Keratinocyte (primary cell): ENCODE results near the gene SCCPDH. TPM values are rescaled to one million over a fixed set of nuclear protein-coding genes. Genes with fewer than 3 reads are reported as not detected.

Experiments used
- DNase-seq: peaks from one replicate; pipeline ENCODE4 v3.0.0-alpha.2; 2011; ENCODE audit warnings: low read depth, missing footprints, low spot score
- FAIRE-seq: peaks from 2 replicates; lab custom pipeline; 2011; peaks lifted over from hg19 to GRCh38; lab: Jason Lieb, UNC
- H2AFZ ChIP-seq: 2 replicates; pipeline ENCODE4 v1.6.0; 2012; ENCODE audit warnings: low read length, control low read depth, inconsistent platforms; ENCODE audit not compliant: control insufficient read depth
- H3K27ac ChIP-seq: 2 replicates; pipeline ENCODE4 v1.5.1; 2011; ENCODE audit warnings: low read length; ENCODE audit not compliant: control insufficient read depth, insufficient read depth
- H3K27me3 ChIP-seq: 3 replicates; pipeline ENCODE4 v1.6.0; 2011; ENCODE audit warnings: low read length; ENCODE audit not compliant: control insufficient read depth, insufficient read depth; ENCODE audit errors: extremely low read depth
- H3K36me3 ChIP-seq, 2 experiments: 2 replicates in 1 of 2; 3 replicates in 1 of 2; pipeline ENCODE4 v1.5.1; 2011; ENCODE audit warnings: low read length in 2 of 2, mild to moderate bottlenecking in 1 of 2; ENCODE audit not compliant: control insufficient read depth in 2 of 2, insufficient read depth in 2 of 2; ENCODE audit errors: extremely low read depth in 1 of 2
- H3K4me1 ChIP-seq: 3 replicates; pipeline ENCODE4 v1.5.1; 2011; ENCODE audit warnings: low read length; ENCODE audit not compliant: control insufficient read depth, insufficient read depth; ENCODE audit errors: extremely low read depth
- H3K4me2 ChIP-seq: 3 replicates; pipeline ENCODE4 v1.6.0; 2011; ENCODE audit warnings: low read depth, low read length; ENCODE audit not compliant: control insufficient read depth, insufficient read depth; ENCODE audit errors: extremely low read depth
- H3K4me3 ChIP-seq, 3 experiments: fragments of 200-600 bp in 1 of 3; sonication (generic) in 1 of 3; 2 replicates in 2 of 3; 3 replicates in 1 of 3; pipeline ENCODE4 v1.5.1; 2011 to 2016; ENCODE audit warnings: low read length in 3 of 3, mild to moderate bottlenecking in 3 of 3, control low read depth in 2 of 3, inconsistent platforms in 1 of 3, low read depth in 1 of 3, mixed read lengths in 1 of 3, mixed run types in 1 of 3, moderate library complexity in 1 of 3; ENCODE audit not compliant: control insufficient read depth in 2 of 3, insufficient read depth in 2 of 3; ENCODE audit errors: extremely low read depth in 1 of 3
- H3K79me2 ChIP-seq: 2 replicates; pipeline ENCODE4 v1.6.0; 2012; ENCODE audit warnings: low read length; ENCODE audit not compliant: control insufficient read depth, insufficient read depth
- H3K9ac ChIP-seq: 3 replicates; pipeline ENCODE4 v1.6.0; 2011; ENCODE audit warnings: low read length; ENCODE audit not compliant: control insufficient read depth, insufficient read depth; ENCODE audit errors: extremely low read depth
- H3K9me1 ChIP-seq: 3 replicates; pipeline ENCODE4 v1.6.0; 2011; ENCODE audit warnings: low read length; ENCODE audit not compliant: control insufficient read depth, insufficient read depth; ENCODE audit errors: extremely low read depth
- H3K9me3 ChIP-seq: 2 replicates; pipeline ENCODE4 v1.5.1; 2012; ENCODE audit warnings: low read depth, low read length; ENCODE audit not compliant: control insufficient read depth
- H4K20me1 ChIP-seq: 3 replicates; pipeline ENCODE4 v1.6.0; 2011; ENCODE audit warnings: low read length; ENCODE audit not compliant: control insufficient read depth, insufficient read depth; ENCODE audit errors: extremely low read depth
- EZH2 ChIP-seq: IDR thresholded peaks from one replicate; pipeline ENCODE4 v1.6.1; 2012; ENCODE audit warnings: inconsistent platforms, mild to moderate bottlenecking, low read length, moderate library complexity
- dilution Hi-C: fragments of 300-500 bp; cut with MboI; formaldehyde crosslinking; loops from one replicate; pipeline ENCODE4 v1.7.0; 2020; ENCODE audit warnings: low sequenced_read_pairs; ENCODE audit not compliant: extremely low pct_ligation_motif_present
- polyA plus RNA-seq, 5 experiments: library from polyadenylated mRNA; depleted of rRNA in 3 of 5; stranded (reverse) in 3 of 5; stranded (forward) in 1 of 5; unstranded in 1 of 5; fragments of >200 nt; gene quantifications; 1 replicate in 1 of 5; 2 replicates in 3 of 5; 3 replicates in 1 of 5; pipeline versions ENCODE4 v1.2.1 to v1.2.3, GENCODE V29; 2011 to 2012; ENCODE audit warnings: missing spikeins in 2 of 5, low read depth in 1 of 5, low replicate concordance in 1 of 5
- TF ChIP-seq, protein P1 (sequence below), 3 experiments: IDR thresholded peaks in 1 of 3; conservative IDR thresholded peaks in 1 of 3; optimal IDR thresholded peaks in 1 of 3; 2 replicates in 2 of 3; 3 replicates in 1 of 3; pipeline versions ENCODE3 to v1.5.1; 2011; ENCODE audit warnings: low read length in 3 of 3, mild to moderate bottlenecking in 3 of 3, moderate library complexity in 2 of 3, control low read depth in 1 of 3, inconsistent platforms in 1 of 3; ENCODE audit not compliant: insufficient read depth in 2 of 3; ENCODE audit errors: extremely low read depth in 1 of 3

SCCPDH gene
- polyA plus RNA-seq, 1 donor (not counting 4 experiments of a cell fraction or from before 2014, with no cell fraction given), result 4.3 TPM

DNA sequence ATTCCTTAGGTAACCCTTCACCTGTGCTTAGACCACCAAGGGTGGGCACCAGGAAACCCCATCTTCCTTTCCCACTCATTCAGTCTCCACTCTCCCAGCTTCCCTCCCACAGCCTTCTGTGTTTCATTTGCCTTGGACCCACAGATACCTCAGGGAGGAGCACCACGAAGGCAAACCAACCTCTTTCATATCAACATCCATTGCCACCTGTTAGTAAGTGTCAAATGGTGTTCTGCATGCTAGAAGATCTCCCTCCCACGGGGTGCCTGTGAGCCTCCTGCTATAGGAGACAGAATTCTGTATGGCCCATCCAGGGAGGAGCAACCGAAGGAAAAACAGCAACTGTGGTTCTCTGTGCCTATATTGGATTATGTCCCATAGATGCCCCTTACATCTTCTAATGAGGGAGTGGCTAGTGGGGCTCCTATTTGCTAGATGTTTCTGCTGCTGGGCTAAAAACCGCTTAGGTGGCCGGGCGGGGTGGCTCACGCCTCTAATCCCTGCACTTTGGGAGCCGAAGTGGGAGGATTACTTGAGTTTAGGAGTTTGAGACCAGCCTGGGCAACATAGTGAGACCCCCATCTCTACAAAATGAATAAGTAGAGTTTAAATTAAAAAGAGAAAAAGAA is 25.6 kb upstream of the SCCPDH start:
- peak overlapping the region; percentile 59 for H2AFZ ChIP-seq
- peak overlapping the region in 1 of 3 experiments; percentile 54 for H3K4me3 ChIP-seq
- H3K27me3 ChIP-seq, result no peaks in the 10 kb centered on the region
- no peaks in the 10 kb centered on the region for H3K79me2 ChIP-seq
- no peak overlapping the region for H3K27ac ChIP-seq
- no peaks in the 10 kb centered on the region for H3K9me3 ChIP-seq
- peak overlapping the region; percentile 22 for H3K9ac ChIP-seq
- DNase-seq (no peak), FAIRE-seq (no peak)
- TF ChIP-seq, protein P1, sequence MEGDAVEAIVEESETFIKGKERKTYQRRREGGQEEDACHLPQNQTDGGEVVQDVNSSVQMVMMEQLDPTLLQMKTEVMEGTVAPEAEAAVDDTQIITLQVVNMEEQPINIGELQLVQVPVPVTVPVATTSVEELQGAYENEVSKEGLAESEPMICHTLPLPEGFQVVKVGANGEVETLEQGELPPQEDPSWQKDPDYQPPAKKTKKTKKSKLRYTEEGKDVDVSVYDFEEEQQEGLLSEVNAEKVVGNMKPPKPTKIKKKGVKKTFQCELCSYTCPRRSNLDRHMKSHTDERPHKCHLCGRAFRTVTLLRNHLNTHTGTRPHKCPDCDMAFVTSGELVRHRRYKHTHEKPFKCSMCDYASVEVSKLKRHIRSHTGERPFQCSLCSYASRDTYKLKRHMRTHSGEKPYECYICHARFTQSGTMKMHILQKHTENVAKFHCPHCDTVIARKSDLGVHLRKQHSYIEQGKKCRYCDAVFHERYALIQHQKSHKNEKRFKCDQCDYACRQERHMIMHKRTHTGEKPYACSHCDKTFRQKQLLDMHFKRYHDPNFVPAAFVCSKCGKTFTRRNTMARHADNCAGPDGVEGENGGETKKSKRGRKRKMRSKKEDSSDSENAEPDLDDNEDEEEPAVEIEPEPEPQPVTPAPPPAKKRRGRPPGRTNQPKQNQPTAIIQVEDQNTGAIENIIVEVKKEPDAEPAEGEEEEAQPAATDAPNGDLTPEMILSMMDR (optimal IDR thresholded peaks at IDR 0.05 in 1 of 3, IDR thresholded peaks at IDR 0.05 in 1 of 3, conservative IDR thresholded peaks at IDR 0.05 in 1 of 3; ENCODE audit: extremely low read depth in 1 of 3, insufficient read depth in 2 of 3, low read length in 3 of 3), result no peak
- no peak for TF ChIP-seq EZH2
- H4K20me1 ChIP-seq, result no peaks in the 10 kb centered on the region
- H3K4me2 ChIP-seq, result peak overlapping the region; percentile 82
- peaks cover 4% of the 10 kb centered on the region for H3K4me1 ChIP-seq
- H3K36me3 ChIP-seq, result no peaks in the 10 kb centered on the region
- H3K9me1 ChIP-seq, result no peaks in the 10 kb centered on the region
- dilution Hi-C loops, result no loop called here

DNA sequence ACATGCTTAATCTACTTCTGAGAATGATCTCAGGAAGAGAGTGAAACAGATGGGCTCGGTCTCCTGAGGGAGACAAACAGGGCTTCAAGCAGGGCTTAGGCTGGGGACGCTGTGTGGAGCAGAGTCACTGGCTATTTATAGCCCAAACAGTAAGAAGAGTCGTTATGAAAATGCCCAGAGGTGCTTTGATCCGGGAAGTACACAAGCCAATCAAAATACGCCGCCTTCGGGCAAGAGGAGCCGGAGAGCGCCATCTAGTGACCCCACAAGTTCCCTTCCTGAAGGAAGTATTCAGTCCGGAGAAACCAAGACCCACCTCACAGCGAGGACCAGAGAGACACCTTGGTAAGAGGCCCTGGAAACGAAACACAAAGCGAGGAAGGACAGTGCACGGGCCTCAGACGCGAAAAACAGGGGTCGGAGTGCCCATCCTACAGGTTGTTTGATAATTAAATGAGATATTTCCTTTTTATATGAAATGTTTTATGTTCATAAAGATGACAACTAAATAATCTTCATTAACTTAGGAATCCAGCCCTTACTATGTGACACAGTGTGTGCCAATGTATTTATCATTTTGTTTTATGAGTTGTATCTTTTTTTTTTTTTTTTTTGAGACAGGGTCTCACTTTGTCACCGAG is 25.0 kb upstream of the SCCPDH start:
- FAIRE-seq (no peak), DNase-seq (peak; percentile 52)
- no peaks in the 10 kb centered on the region for H3K79me2 ChIP-seq
- H3K4me1 ChIP-seq, result peaks cover 4% of the 10 kb centered on the region
- no peaks in the 10 kb centered on the region for H3K36me3 ChIP-seq
- no peak overlapping the region for H3K27ac ChIP-seq
- H3K9me3 ChIP-seq, result no peaks in the 10 kb centered on the region
- dilution Hi-C loops, result no loop called here
- TF ChIP-seq EZH2, result no peak
- TF ChIP-seq, protein P1 (optimal IDR thresholded peaks at IDR 0.05 in 1 of 3, IDR thresholded peaks at IDR 0.05 in 1 of 3, conservative IDR thresholded peaks at IDR 0.05 in 1 of 3; ENCODE audit: extremely low read depth in 1 of 3, insufficient read depth in 2 of 3, low read length in 3 of 3), result peak; percentile 81 to 88 (median 81)
- H4K20me1 ChIP-seq, result no peaks in the 10 kb centered on the region
- peak overlapping the region in 1 of 3 experiments; percentile 54 for H3K4me3 ChIP-seq
- H3K4me2 ChIP-seq, result peak overlapping the region; percentile 82
- H3K9me1 ChIP-seq, result no peaks in the 10 kb centered on the region
- no peaks in the 10 kb centered on the region for H3K27me3 ChIP-seq
- H2AFZ ChIP-seq, result peak overlapping the region; percentile 59
- H3K9ac ChIP-seq, result peak overlapping the region; percentile 22
